Left ventricle myocardium inferior (tissue), 1 donor: ENCODE data around the gene RAP1GAP2. TPM values are rescaled to one million over a fixed set of nuclear protein-coding genes. Genes with fewer than 3 reads are reported as not detected.

Experiments used
- DNase-seq: peaks from one replicate; pipeline ENCODE4 v3.0.0-alpha.2; 2020
- H3K27ac ChIP-seq: fragments of 200-600 bp; replicated peaks from 2 replicates; pipeline ENCODE4 v1.8.0; 2021
- H3K27me3 ChIP-seq: fragments of 200-600 bp; 2 replicates; pipeline ENCODE4 v1.8.0; 2021; ENCODE audit warnings: low read depth
- H3K36me3 ChIP-seq: fragments of 200-600 bp; 2 replicates; pipeline ENCODE4 v1.8.0; 2021
- H3K4me1 ChIP-seq: fragments of 200-600 bp; 2 replicates; pipeline ENCODE4 v1.8.0; 2021
- H3K4me3 ChIP-seq: fragments of 200-600 bp; 2 replicates; pipeline ENCODE4 v1.8.0; 2021; ENCODE audit warnings: mild to moderate bottlenecking, moderate library complexity
- H3K9me3 ChIP-seq: fragments of 200-600 bp; replicated peaks from 2 replicates; pipeline ENCODE4 v1.8.0; 2021
- CTCF ChIP-seq: fragments of 200-600 bp; IDR thresholded peaks from 2 replicates; pipeline ENCODE4 v1.8.0; 2021; ENCODE audit warnings: antibody characterized with exemption, mild to moderate bottlenecking, borderline replicate concordance
- intact Hi-C: fragments of 100-400 bp; cut with micrococcal nuclease; formaldehyde crosslinking; loops from one replicate; pipeline ENCODE4 v1.11.0; 2022
- total RNA-seq: library from RNA; stranded (reverse); fragmentation: NEBNext Ultra II Directional; extraction: Animal tissue kit (Norgen Biotek cat#: 25700); gene quantifications from one replicate; pipeline ENCODE4 v1.2.1, GENCODE V29; 2021
- donor health status: DM: no; HTN: yes; CAD: no; lungs with severe emphysema.

The RAP1GAP2 gene
- total RNA-seq, 1 donor from 2014 or later = 63.8 TPM

GRCh38 chr17:2830678-2831077 is 34.4 kb downstream of the RAP1GAP2 start:
- no peak for TF ChIP-seq CTCF
- intact Hi-C loops = no loop called here
- Histone ChIP-seq H3K27ac (no peak overlapping the region), H3K27me3 (peaks cover 13% of the 10 kb centered on the region), H3K4me3 (no peak overlapping the region), H3K36me3 (no peaks in the 10 kb centered on the region), H3K9me3 (no peaks in the 10 kb centered on the region), H3K4me1 (peaks cover 4% of the 10 kb centered on the region)
- no peak for DNase-seq

DNA sequence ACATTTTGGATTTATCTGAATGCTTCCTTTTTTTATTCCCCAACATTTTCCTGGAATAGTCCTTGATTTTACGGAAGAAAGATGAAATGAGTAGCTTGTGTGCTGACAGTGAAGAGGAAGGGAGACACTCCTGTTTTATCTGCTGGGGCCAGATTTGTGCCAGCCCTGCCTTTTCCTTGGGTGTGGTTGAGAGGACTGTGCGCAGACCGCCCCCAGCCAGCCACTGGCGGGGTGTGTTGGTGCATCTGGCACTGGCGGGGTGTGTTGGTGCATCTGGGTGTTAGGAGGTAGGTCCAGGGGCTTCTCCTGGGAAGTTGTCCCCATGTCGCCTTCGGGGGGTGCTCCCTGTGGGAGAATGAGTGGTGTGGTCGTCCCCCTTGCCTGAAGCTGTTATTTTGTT is 39.5 kb downstream of the RAP1GAP2 start:
- TF ChIP-seq CTCF = no peak
- Histone ChIP-seq H3K9me3 (no peaks in the 10 kb centered on the region), H3K27ac (no peak overlapping the region), H3K4me1 (peaks cover 7% of the 10 kb centered on the region), H3K4me3 (no peak overlapping the region), H3K27me3 (no peaks in the 10 kb centered on the region), H3K36me3 (no peaks in the 10 kb centered on the region)
- DNase-seq = no peak
- intact Hi-C loops = no loop called here

DNA sequence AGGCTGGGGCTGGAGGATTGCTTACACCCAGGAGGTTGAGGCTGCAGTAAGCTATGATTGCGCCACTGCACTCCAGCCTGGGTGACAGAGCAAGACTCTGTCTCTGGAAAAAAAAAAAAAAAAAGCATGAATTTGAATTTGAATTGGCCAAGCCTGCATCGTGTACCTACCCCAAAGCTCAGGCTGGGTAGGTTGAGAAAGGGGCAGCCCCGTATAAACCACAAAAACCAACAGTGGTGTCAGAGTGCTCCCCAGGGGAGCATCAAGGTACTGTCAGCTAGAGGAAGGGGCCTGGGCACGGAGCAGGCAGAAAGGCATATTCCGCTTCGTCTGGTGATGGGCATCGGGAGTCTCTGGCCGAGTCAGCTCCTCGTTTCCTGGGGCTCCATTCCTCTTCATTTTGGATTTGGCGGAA is 40.9 kb downstream of the RAP1GAP2 start:
- H3K27ac ChIP-seq = no peak overlapping the region
- no peak overlapping the region for H3K4me3 ChIP-seq
- no peak for TF ChIP-seq CTCF
- no peak for DNase-seq
- H3K27me3 ChIP-seq = no peaks in the 10 kb centered on the region
- H3K9me3 ChIP-seq = no peaks in the 10 kb centered on the region
- no peaks in the 10 kb centered on the region for H3K36me3 ChIP-seq
- H3K4me1 ChIP-seq = peaks cover 7% of the 10 kb centered on the region
- intact Hi-C loops = no loop called here

DNA sequence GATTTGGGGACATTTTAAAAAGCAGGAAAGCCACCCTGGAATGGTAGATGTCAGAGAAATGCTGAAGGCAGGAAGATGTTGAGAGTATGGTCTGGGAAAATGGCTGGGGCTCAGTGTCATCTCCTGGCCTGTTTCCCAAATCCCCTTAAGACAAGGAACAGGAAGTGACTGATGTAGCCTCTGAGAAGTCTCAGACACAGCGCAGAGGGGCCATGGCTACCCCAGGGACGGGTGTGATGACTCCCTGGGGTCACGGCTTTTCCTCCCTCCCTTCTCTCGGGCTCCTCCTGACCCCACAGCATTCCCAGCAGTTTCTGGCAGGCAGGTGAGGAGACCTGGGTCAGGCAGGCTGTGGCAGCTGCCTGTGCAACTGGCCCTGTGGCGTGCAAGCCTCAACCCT is 45.4 kb downstream of the RAP1GAP2 start:
- no peak overlapping the region for H3K4me3 ChIP-seq
- no peaks in the 10 kb centered on the region for H3K27me3 ChIP-seq
- H3K36me3 ChIP-seq = no peaks in the 10 kb centered on the region
- no peak for TF ChIP-seq CTCF
- H3K4me1 ChIP-seq = no peaks in the 10 kb centered on the region
- H3K9me3 ChIP-seq = no peaks in the 10 kb centered on the region
- no peak for DNase-seq
- intact Hi-C loops = no loop called here
- no peak overlapping the region for H3K27ac ChIP-seq

DNA sequence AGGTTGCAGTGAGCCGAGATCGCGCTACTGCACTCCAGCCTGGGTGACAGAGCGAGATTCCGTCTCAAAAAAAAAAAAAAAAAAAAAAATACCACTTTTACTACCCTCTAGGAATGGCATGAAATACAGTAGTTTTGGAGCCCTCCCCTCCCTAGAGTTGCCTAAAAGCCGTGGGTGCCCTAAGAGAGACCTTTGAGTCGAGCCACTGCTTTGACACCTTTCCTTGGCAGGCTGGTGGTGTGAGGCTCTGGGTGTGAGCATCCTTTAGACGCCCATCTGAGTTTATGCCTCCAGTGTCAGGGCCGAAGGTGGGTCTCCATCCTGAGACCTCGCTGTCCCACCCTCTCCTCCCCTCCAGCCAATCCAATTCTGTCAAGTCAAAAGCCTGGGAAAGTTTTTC is 46.2 kb downstream of the RAP1GAP2 start:
- no peaks in the 10 kb centered on the region for H3K36me3 ChIP-seq
- H3K27ac ChIP-seq = no peak overlapping the region
- no peaks in the 10 kb centered on the region for H3K9me3 ChIP-seq
- H3K4me1 ChIP-seq = peaks cover 1% of the 10 kb centered on the region
- intact Hi-C loops = no loop called here
- H3K4me3 ChIP-seq = no peak overlapping the region
- no peak for TF ChIP-seq CTCF
- H3K27me3 ChIP-seq = no peaks in the 10 kb centered on the region
- DNase-seq = no peak

- Histone ChIP-seq H3K4me1 (peaks cover 18% of the 10 kb centered on the region), H3K27me3 (no peaks in the 10 kb centered on the region), H3K27ac (no peak overlapping the region), H3K36me3 (no peaks in the 10 kb centered on the region), H3K4me3 (no peak overlapping the region), H3K9me3 (no peaks in the 10 kb centered on the region)
- intact Hi-C loops = no loop called here
- TF ChIP-seq CTCF = no peak
- DNase-seq = no peak
These were observed 48.2 kb downstream of the RAP1GAP2 start for GRCh38 chr17:2844416-2844815.
